Raji (cell line): ENCODE measurements around the gene SMARCC2.

Experiments used
- POLR2A ChIP-seq: IDR thresholded peaks from 2 replicates; pipeline ENCODE4 v1.6.1; 2011; ENCODE audit warnings: low read depth, low read length, control low read depth; ENCODE audit not compliant: insufficient read depth

The SMARCC2 gene

DNA sequence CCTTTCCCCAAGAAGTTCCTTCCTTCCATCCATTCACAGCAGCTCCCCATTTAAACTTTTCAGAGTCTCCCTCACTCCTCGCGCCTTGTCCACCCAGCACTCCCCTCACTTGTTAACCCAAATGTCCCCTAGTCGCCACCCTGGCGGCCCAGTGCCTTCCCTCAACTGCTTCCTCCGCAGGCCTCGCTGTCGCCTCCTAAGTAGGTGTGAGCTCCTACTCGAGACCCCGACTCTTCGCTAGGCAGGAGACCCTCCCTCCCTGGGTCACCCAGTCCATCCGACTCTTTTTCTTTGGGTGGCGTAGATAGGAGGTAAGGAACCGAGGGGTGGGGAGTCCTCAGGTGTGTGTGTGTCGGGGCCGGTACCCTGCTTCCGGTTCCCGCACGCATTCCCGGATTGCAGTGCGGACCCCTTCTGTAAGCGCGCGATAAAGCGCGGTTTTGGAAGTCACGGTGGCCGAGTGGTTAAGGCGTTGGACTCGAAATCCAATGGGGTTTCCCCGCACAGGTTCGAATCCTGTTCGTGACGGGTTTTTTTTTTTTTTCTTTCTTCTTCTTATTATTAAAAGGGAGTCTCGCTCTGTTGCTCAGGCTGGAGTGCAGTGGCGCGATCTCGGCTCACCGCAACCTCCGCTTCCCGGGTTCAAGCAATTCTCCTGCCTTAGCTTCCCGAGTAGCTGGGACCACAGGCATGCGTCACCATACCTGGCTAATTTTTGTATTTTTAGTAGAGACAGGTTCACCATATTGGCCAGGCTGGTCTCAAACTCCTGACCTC, 823 bp upstream of the SMARCC2 start:
- TF ChIP-seq POLR2A: peak; percentile 37

GRCh38 chr12:56188778-56189098, 545 bp downstream of the SMARCC2 start:
- TF ChIP-seq POLR2A: no peak; the same call in 1 of the 2 replicates

DNA sequence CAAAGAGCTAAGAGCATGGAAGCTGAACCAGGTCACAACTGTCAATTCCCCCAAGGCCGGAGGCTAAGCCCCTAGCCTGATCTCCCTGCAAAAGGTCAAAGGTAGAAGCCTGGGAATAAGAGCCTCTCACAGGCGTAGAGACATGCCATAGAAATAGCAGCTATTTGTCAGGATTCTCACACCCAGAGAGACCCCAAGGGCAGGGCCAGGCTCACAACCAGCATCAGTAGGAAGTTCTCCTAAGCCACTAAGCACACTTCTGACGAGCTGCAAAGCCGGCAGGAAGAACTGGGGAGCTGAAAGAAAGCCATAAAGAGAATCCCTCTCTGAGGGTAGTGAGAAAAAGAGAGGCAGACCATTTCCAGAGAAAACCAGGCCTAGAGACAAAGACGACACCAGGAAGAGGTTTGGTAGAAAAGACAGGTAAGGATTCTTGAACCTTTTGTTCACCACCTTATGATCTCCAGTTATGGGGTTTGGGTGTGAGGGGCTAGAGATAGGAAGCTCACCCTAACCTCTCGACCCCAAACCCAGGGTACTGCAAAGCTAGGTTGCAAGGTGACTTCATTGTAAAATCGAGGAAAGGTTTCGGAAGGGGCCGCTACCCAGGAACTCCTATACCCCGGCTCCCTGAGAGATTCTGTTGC, 1.0 kb downstream of the SMARCC2 start:
- TF ChIP-seq POLR2A: no peak

GRCh38 chr12:56186957-56187356, 2.3 kb downstream of the SMARCC2 start:
- TF ChIP-seq POLR2A: no peak

GRCh38 chr12:56178347-56178746, 10.9 kb downstream of the SMARCC2 start:
- TF ChIP-seq POLR2A: no peak

GRCh38 chr12:56172839-56173238, 16.4 kb downstream of the SMARCC2 start:
- TF ChIP-seq POLR2A: no peak

DNA sequence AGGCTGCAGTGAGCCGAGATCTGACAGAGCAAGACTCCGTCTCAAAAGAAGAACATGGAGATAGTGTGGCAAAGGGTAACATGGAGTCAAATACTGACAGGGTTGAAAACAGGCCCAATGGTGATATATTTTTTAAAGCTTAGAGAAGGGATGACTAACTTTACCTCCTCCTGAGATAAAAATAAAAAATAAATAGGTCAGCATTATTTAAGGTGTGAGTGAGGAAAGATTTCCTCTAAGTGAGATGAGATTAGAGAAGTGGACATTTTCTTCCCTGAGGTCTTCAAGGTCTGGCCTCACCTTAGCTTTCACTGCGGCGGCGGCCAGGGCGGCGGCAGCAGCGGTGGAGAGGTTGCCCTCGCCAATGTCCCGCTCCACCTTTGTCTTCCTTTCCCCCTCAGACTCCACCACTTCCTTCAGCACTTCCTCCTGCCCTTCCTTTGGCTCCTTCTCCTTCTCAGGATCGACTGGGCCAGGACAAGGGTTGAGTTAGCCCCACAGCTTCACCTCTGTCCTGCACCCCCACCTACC, 20.0 kb downstream of the SMARCC2 start:
- no peak for TF ChIP-seq POLR2A

- no peak for TF ChIP-seq POLR2A
Observed at GRCh38 chr12:56165369-56165768, 23.9 kb downstream of the SMARCC2 start.

GRCh38 chr12:56164345-56164729, 24.9 kb downstream of the SMARCC2 start:
- TF ChIP-seq POLR2A: no peak

- TF ChIP-seq POLR2A: no peak
Observed at GRCh38 chr12:56163533-56164344, 25.5 kb downstream of the SMARCC2 start.

GRCh38 chr12:56162468-56163290, 26.6 kb downstream of the SMARCC2 start:
- no peak for TF ChIP-seq POLR2A

- TF ChIP-seq POLR2A: no peak
Observed at GRCh38 chr12:56161690-56162351, 27.5 kb downstream of the SMARCC2 start.

- TF ChIP-seq POLR2A: no peak
Observed at GRCh38 chr12:56160894-56161689, 28.2 kb downstream of the SMARCC2 start.

DNA sequence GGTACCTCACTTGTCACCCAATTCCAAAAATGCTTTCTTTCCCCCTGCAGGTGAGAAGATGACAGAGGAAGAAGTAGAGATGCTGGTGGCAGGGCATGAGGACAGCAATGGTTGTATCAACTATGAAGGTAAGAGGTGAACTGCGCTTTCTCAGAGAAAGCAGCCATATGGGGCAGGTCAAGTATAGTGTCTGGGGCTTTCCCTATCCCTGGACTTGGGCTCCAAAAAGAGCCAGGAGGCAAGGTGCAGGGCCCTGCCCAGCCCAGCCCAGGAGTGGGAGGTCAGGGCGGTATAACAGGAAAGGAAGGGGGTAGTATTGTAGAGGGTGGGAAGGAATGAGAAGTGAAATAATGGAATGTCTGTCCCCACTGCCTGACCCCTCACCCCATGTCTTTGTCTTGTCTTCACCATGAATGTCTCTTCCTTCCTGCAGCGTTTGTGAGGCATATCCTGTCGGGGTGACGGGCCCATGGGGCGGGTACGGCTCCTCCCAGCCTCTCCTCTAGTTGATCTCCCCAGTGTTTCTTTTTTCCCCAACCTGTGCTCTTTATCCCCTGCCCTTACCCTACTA, 29.0 kb downstream of the SMARCC2 start:
- no peak for TF ChIP-seq POLR2A
